AG10803 (cell line): ENCODE data around the gene CPNE4.

Experiments
- DNase-seq: peaks from one replicate; pipeline ENCODE4 v3.0.0; 2010; ENCODE audit warnings: low read depth
- H3K4me3 ChIP-seq: 2 replicates; pipeline ENCODE4 v1.5.1; 2011; ENCODE audit warnings: mild to moderate bottlenecking, low read length, control low read depth
- TF ChIP-seq, protein P1 (sequence below): conservative IDR thresholded peaks from 2 replicates; pipeline ENCODE4 v1.5.1; 2011; ENCODE audit warnings: mild to moderate bottlenecking, low read length, control low read depth, inconsistent platforms

CPNE4 gene

DNA sequence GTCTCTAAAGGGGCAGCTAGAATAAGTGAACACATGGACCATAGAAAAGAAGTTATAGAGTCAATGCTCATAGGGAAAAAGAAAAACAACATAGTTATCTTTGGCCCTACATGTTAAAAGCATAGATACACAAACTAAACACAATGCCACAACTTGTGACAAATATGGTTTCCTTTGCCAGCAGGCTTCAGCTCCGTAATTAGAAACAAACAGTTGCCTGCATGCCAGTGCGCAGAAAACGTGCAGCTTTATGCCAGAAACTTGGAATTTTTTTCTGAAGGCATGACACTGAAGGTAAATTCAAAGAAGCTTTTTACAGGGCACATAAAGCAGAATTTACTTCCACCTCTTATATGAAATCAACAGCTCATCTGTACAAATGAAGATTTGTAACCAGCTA is 2.2 kb upstream of the CPNE4 start:
- TF ChIP-seq, protein P1, sequence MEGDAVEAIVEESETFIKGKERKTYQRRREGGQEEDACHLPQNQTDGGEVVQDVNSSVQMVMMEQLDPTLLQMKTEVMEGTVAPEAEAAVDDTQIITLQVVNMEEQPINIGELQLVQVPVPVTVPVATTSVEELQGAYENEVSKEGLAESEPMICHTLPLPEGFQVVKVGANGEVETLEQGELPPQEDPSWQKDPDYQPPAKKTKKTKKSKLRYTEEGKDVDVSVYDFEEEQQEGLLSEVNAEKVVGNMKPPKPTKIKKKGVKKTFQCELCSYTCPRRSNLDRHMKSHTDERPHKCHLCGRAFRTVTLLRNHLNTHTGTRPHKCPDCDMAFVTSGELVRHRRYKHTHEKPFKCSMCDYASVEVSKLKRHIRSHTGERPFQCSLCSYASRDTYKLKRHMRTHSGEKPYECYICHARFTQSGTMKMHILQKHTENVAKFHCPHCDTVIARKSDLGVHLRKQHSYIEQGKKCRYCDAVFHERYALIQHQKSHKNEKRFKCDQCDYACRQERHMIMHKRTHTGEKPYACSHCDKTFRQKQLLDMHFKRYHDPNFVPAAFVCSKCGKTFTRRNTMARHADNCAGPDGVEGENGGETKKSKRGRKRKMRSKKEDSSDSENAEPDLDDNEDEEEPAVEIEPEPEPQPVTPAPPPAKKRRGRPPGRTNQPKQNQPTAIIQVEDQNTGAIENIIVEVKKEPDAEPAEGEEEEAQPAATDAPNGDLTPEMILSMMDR, result no peak
- no peak overlapping the region for H3K4me3 ChIP-seq
- DNase-seq, result no peak

DNA sequence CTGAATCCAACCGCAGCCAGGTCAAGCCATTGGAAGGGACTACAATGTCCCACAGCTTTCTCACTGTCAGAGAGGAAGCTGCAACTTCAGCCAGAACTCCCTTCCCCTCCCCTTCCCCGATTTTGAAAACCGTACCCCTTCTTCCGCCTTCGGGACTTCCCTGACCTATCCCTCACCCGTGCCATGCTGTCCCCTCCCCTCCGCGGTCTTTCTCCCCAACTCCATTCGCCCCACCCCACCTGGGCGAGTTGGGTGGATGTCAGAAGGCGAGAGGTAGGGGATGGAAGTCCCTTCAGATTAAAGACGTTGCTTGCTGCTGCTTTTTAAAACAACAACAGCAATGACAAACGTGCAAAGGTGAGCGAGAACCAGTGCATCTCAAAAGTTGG is 723 bp downstream of the CPNE4 start:
- DNase-seq, result no peak
- TF ChIP-seq, protein P1, result no peak
- H3K4me3 ChIP-seq, result peak overlapping the region; percentile 44; the same call in 1 of the 2 replicates

DNA sequence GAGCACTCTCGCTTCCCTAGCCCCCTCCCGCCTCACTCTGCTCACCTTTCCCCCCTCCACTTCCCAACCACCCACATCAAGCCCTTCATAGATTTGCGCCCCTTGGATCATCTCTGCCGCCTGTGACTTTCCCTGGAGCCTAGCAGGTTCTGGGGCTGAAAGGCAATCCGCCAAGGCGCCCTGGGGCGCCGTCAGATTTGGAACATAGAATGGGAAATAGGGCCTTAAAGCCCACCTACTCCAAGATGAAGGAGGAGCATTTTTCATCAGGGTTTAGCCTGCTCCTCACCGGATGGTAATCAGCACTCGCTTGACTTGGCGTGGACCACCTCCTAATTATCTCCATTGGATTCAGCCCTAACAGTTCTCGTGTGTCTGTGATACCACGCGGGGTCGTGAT is 1.3 kb downstream of the CPNE4 start:
- TF ChIP-seq, protein P1, result no peak
- no peak for DNase-seq
- H3K4me3 ChIP-seq, result no peak overlapping the region

- TF ChIP-seq, protein P1, result no peak
- DNase-seq, result no peak
- no peak overlapping the region for H3K4me3 ChIP-seq
These were observed 1.9 kb downstream of the CPNE4 start for GRCh38 chr3:132032959-132033358.

- TF ChIP-seq, protein P1, result peak; percentile 99
- peak; percentile 72 for DNase-seq
- H3K4me3 ChIP-seq, result no peak overlapping the region
These were observed 5.5 kb downstream of the CPNE4 start for GRCh38 chr3:132029182-132029902.

DNA sequence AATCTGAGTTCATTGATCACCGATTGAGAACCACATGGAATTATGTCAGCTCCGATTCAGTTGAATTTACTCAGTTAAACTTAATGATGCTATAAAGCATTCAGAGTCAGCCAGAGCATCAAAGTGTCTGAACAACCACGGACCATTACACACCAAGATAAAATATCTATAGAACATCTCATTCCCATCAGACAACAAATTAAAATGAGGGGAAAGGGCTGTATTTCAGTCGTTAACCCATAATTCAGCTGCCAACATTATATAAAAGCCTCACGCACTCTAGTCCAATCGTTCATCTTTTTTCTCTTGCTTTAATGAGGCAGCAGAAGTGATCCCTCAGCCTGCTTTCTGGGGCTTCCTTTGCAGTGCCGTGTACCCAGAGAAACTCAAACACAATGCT is 11.9 kb downstream of the CPNE4 start:
- DNase-seq, result no peak
- TF ChIP-seq, protein P1, result no peak
- H3K4me3 ChIP-seq, result no peak overlapping the region

DNA sequence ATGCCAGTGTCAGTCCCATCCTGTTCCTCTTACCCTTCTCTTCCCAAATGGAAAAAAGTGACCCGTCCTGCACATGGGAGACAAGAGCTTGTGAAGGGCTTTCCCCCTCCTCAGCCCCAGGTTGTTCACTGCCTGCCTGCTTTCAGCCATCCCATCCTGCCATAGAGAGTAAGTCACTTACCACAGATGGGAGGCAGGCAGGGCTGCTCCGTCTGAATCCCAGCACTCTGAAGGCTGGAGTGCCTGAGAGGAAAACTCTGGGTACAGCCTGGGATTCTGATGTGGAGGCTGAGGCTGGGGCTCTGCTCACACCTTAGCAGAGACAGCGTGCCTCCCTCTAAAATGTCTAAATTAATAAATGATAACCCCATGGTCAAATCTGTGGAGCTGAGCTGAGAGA is 14.8 kb downstream of the CPNE4 start:
- H3K4me3 ChIP-seq, result no peak overlapping the region
- TF ChIP-seq, protein P1, result no peak
- no peak for DNase-seq
